Mesodermal cell (in vitro differentiated cells): ENCODE results near the gene VAMP5.
A peak's percentile ranks its signal among the peaks of the same experiment; 100 is the strongest.
"Not testable (repeated sequence)": the region's sequence is repeated elsewhere in the genome, so short reads cannot be mapped to it uniquely, and the experiment has no call there.

Experiments used
- H3K27ac ChIP-seq: 2 replicates; pipeline ENCODE4 v1.7.0; 2013; ENCODE audit warnings: mild to moderate bottlenecking, low read depth, low read length, moderate library complexity; ENCODE audit not compliant: severe bottlenecking
- H3K36me3 ChIP-seq: 2 replicates; pipeline ENCODE4 v1.7.1; 2013; ENCODE audit warnings: mild to moderate bottlenecking, low read length, moderate library complexity; ENCODE audit not compliant: control insufficient read depth, insufficient read depth
- H3K4me1 ChIP-seq: one replicate; pipeline ENCODE4 v1.7.1; 2013; ENCODE audit warnings: mild to moderate bottlenecking, low read length; ENCODE audit not compliant: insufficient read depth, control insufficient read depth, poor library complexity, severe bottlenecking
- H3K4me3 ChIP-seq: 2 replicates; pipeline ENCODE4 v1.7.0; 2013; ENCODE audit warnings: low read length, control low read depth, mild to moderate bottlenecking; ENCODE audit not compliant: insufficient read depth, poor library complexity, severe bottlenecking; ENCODE audit errors: extremely low read depth
- H3K9me3 ChIP-seq: 2 replicates; pipeline ENCODE4 v1.7.1; 2013; ENCODE audit warnings: mild to moderate bottlenecking, low read length, moderate library complexity; ENCODE audit not compliant: control insufficient read depth
- whole genome bisulfite sequencing, 2 experiments: methylation state at CpG; one replicate each; pipeline ENCODE4 v1.1.5; 2013; ENCODE audit warnings: missing lambda C conversion rate in 2 of 2; ENCODE audit not compliant: insufficient coverage in 2 of 2; 5-methylcytosine and 5-hydroxymethylcytosine counted together

Gene VAMP5

DNA sequence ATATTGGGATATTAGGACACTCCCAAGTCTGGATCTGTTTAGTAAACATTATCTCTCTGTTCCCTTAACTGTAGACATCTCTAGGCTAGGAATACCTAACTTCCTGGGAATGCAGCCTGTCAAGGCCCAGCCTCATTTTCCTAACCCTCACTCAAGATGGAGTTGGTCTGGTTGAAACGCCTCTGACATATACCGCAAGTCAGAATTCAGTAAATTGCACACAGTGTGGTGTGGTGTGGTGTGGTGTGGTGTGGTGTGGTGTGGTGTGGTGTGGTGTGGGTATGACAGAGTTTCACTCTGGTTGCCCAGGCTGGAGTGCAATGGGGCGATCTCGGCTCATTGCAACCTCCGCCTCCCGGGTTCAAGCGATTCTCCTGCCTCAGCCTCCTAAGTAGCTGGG lies 30.5 kb downstream of the VAMP5 start:
- 91 to 100% methylated on average over 1 to 5 of the region's 7 CpGs for WGBS, 2 experiments

DNA sequence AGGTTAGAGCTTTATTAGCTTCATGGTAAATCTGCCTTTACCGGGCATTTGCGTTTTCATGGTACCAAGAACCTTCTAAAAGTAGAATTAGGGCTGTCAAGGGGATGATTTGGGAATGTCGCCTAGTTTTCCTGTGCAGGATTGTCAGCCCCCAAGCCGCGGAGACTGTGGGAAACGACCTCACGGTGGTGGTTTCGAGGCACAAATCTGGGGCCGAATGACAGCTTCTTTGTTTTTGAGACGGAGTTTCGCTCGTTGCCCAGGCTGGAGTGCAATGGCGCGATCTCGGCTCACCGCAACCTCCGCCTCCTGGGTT lies 31.1 kb downstream of the VAMP5 start:
- H3K27ac ChIP-seq, result no peak overlapping the region
- no peaks in the 10 kb centered on the region for H3K4me1 ChIP-seq
- H3K36me3 ChIP-seq, result peaks cover 30% of the 10 kb centered on the region
- H3K4me3 ChIP-seq, result no peak overlapping the region
- 89 to 95% methylated on average over 17 of the region's 17 CpGs for WGBS, 2 experiments
- no peaks in the 10 kb centered on the region for H3K9me3 ChIP-seq

More for the DNA sequence above, 30.5 kb downstream of the VAMP5 start:
- not testable (repeated sequence) for H3K27ac ChIP-seq, H3K4me3 ChIP-seq, H3K9me3 ChIP-seq, H3K4me1 ChIP-seq
- H3K36me3 ChIP-seq, result peaks cover 30% of the 10 kb centered on the region

DNA sequence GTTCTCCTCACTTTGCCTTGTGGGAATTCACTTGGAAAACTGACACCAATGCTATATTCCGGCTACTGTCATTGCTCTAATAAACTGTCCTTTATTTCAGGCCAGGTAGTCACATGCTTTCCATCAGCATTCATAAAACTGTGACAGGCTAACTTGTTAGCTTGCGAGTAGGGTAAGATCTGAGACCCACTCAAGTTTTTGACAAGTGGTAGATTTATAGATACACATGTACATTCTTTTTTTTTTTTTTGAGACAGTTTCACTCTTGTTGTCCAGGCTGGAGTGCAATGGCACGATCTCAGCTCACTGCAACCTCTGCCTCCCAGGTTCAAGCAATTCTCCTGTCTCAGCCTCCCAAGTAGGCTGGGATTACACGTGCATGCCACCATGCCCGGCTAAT lies 33.5 kb downstream of the VAMP5 start:
- Histone ChIP-seq H3K36me3 (peaks cover 50% of the 10 kb centered on the region), H3K4me3 (peak overlapping the region; percentile 82)
- H3K9me3 ChIP-seq, H3K4me1 ChIP-seq, H3K27ac ChIP-seq: not testable (repeated sequence)
- 100% methylated on average over 2 of the region's 5 CpGs for WGBS, 2 experiments

DNA sequence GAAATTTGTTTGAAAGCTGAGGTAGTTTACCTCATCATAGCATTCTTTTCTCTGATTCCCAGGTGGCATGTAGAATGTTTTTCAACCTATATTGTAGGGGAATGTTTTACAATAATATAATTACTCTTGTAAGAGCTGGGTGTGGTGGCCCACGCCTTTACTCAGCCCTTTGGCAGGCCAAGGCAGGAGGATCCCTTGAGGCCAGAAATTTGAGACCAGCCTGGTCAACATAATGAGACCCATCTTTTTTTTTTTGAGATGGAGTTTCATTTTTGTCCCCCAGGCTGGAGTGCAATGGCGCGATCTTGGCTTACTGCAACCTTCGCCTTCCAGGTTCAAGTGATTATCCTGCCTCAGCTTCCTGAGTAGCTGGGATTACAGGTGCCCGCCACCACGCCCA lies 35.4 kb downstream of the VAMP5 start:
- WGBS, 2 experiments, result 100% methylated on average over 3 to 6 of the region's 6 CpGs
- Histone ChIP-seq H3K36me3 (peaks cover 68% of the 10 kb centered on the region), H3K4me3 (no peak overlapping the region), H3K27ac (no peak overlapping the region), H3K9me3 (no peaks in the 10 kb centered on the region), H3K4me1 (no peaks in the 10 kb centered on the region)

DNA sequence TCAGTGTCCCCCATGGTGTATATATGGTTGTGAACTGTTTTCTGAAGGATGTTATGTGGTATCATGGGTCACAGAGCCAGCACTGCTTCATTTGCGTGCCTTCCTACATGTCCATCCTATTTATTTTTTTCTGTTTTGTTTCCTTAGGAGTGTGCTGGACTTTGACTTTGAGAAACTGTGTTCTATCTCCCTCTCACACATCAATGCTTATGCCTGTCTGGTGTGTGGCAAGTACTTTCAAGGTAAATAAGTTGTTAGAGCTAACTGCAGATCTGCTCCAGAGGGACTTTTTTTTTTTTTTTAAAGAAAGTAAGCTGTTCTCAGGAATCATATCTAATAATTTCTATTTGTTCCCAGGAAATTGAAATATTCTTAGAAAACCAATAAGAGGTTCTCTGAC lies 37.1 kb downstream of the VAMP5 start:
- Histone ChIP-seq H3K4me1 (no peaks in the 10 kb centered on the region), H3K4me3 (no peak overlapping the region), H3K27ac (no peak overlapping the region), H3K9me3 (no peaks in the 10 kb centered on the region), H3K36me3 (peaks cover 83% of the 10 kb centered on the region)
- WGBS, 2 experiments, result no CpG with 5 or more reads among the region's 1 CpG

DNA sequence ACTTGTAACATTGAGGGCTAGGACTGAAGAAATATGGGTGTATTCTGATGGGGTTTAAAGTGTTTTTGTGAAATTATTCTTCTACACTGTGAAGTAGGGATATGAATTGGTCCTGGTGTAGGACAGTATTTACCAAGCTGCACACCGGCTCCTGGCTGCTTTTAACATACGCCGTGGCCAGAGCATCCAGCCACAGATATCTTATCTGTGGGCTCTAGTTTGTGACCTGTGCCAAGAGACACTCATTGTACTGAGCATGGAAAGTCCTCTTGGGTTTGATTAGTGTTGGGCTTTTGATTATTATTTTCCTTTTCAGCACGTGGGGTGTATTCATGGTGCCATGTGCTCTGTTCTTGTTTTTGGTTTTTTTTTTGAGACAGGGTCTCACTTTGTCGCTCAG lies 39.8 kb downstream of the VAMP5 start:
- Histone ChIP-seq H3K4me1 (no peaks in the 10 kb centered on the region), H3K27ac (no peak overlapping the region), H3K36me3 (peaks cover 96% of the 10 kb centered on the region), H3K4me3 (no peak overlapping the region), H3K9me3 (no peaks in the 10 kb centered on the region)
- WGBS, 2 experiments, result 94 to 96% methylated on average over 4 to 5 of the region's 5 CpGs

DNA sequence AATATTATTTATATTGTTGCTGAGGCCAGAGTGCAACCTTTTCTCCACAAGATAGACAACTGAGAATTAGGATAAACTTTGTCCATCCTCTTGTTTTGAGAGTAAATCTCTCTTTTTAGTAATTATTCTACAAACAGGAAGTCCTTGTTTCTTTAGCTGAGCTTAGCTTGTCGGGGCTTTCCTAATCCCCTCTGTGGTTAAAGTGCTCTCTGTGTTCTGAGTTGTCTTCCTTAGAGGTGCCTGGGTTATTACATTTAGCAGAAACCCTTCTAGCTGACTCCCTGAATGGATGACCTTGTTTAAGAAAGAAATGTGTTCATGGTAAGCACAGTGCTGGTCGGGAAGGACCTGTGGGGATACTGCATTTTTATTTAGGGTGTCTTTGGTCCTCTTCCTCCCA lies 44.4 kb downstream of the VAMP5 start:
- 90 to 100% methylated on average over 1 to 2 of the region's 2 CpGs for WGBS, 2 experiments
- Histone ChIP-seq H3K36me3 (peaks cover 94% of the 10 kb centered on the region), H3K27ac (no peak overlapping the region), H3K4me3 (no peak overlapping the region), H3K9me3 (no peaks in the 10 kb centered on the region), H3K4me1 (no peaks in the 10 kb centered on the region)

DNA sequence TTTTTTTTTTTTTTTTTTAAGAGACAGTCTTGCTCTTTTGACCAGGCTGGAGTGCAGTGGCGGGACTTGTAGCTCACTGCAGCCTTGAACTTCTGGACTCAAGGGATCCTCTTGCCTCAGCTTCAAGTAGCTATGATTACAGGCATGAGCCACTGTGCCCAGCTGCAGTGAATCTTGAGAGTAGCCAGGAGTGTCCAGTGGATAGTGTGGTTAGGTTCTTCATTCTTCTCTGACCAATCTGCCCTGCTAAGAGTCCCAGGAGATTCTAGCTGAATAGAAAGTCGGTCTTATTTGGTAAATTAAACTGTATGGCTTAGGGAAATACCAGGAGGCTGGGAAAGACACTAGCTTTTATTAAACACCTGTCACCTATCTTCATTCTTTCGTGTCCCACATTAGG lies 47.1 kb downstream of the VAMP5 start:
- no peak overlapping the region for H3K27ac ChIP-seq
- WGBS, 2 experiments, result 90% methylated on average over 2 of the region's 3 CpGs; no CpG with 5 or more reads in 1 of the 2 experiments
- H3K4me1 ChIP-seq, result no peaks in the 10 kb centered on the region
- no peak overlapping the region for H3K4me3 ChIP-seq
- H3K9me3 ChIP-seq, result no peaks in the 10 kb centered on the region
- H3K36me3 ChIP-seq, result peaks cover 88% of the 10 kb centered on the region

DNA sequence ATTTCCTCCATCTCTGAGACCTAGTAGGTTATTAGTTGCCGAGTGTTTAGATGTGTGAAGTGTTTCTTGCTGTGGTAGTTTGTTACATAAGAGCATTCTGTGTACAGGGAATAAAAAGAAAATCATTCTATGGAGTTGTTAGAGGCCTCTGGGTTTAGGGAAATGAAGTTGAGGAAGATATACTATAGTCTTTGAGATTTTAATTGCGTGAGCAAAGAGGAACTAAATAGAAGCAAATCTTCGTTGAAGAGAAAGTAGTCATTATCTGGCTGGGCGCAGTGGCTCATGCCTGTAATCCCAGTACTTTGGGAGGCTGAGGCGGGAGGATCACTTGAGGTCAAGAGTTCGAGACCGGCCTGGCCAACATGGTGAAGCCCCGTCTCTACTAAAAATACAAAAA lies 50.8 kb downstream of the VAMP5 start:
- Histone ChIP-seq H3K4me1 (no peaks in the 10 kb centered on the region), H3K4me3 (no peak overlapping the region), H3K36me3 (peaks cover 90% of the 10 kb centered on the region), H3K9me3 (no peaks in the 10 kb centered on the region), H3K27ac (no peak overlapping the region)
- WGBS, 2 experiments, result 95 to 98% methylated on average over 5 to 6 of the region's 8 CpGs

DNA sequence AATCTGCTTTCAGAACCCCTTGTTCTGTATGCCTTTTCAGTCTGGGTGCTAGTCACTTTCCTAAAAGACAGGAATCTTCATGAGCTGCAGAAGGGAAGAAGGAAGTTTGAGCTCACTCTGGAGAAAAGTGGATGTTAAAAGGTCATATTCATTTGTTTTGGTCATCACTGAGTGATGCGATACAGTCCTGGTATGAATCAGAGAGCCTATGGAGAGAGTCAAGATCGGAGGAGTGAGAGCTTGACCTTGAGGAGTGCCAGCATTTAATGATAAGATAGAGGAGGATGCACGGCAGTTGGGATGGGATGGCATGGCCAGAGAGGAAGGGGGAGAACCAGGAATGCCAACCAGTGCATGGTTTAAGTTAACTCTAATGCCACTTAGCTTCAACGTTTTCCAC lies 51.4 kb downstream of the VAMP5 start:
- H3K4me3 ChIP-seq, result no peak overlapping the region
- WGBS, 2 experiments, result 92 to 96% methylated on average over 2 to 3 of the region's 4 CpGs
- H3K27ac ChIP-seq, result no peak overlapping the region
- peaks cover 91% of the 10 kb centered on the region for H3K36me3 ChIP-seq
- H3K9me3 ChIP-seq, result no peaks in the 10 kb centered on the region
- no peaks in the 10 kb centered on the region for H3K4me1 ChIP-seq

DNA sequence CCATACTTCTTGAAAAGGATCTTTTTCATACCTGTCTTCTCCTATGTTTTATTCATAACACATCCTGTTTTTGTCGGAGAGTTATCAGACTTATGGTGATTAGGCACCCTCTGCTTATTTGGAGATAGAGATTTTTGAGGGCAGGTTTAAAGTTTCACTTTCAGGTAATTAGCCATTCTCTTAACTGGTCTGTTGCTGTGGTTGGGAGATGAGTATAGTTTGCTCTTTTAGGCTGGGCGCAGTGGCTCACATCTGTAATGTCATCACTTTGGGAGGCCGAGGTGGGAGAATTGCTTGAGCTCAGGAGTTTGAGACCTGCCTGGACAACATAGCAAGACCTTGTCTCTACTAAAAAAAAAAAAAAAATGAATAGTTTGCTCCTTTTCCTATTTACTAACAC lies 58.5 kb downstream of the VAMP5 start:
- no peaks in the 10 kb centered on the region for H3K4me1 ChIP-seq
- WGBS, 2 experiments, result no CpG with 5 or more reads among the region's 3 CpGs
- no peak overlapping the region for H3K27ac ChIP-seq
- no peaks in the 10 kb centered on the region for H3K9me3 ChIP-seq
- peaks cover 100% of the 10 kb centered on the region for H3K36me3 ChIP-seq
- H3K4me3 ChIP-seq, result no peak overlapping the region
